Small intestine (tissue), 7 donors: ENCODE measurements around the gene CLASP2. TPM values are rescaled to one million over a fixed set of nuclear protein-coding genes. Genes with fewer than 3 reads are reported as not detected.

Experiments
- DNase-seq, 2 donors: peaks; one replicate each; pipeline versions ENCODE4 v3.0.0 to v3.0.0-alpha.2; 2013
- FAIRE-seq: peaks from 2 replicates; lab custom pipeline; 2012; peaks lifted over from hg19 to GRCh38; lab: Jason Lieb, UNC
- H3K27ac ChIP-seq, 3 donors: one replicate each; pipeline ENCODE4 v1.5.1; 2013; ENCODE audit warnings: low read length in 2 of 3, mild to moderate bottlenecking in 2 of 3, control low read depth in 1 of 3, inconsistent platforms in 1 of 3, low read depth in 1 of 3, moderate library complexity in 1 of 3
- H3K27me3 ChIP-seq, 3 donors: one replicate each; pipeline ENCODE4 v1.6.1; 2013; ENCODE audit warnings: low read length in 3 of 3, inconsistent platforms in 1 of 3; ENCODE audit not compliant: control insufficient read depth in 3 of 3, insufficient read depth in 3 of 3
- H3K36me3 ChIP-seq, 3 donors: one replicate each; pipeline ENCODE4 v1.6.1; 2013; ENCODE audit warnings: low read length in 3 of 3, inconsistent platforms in 1 of 3, low read depth in 1 of 3, mild to moderate bottlenecking in 1 of 3, moderate library complexity in 1 of 3; ENCODE audit not compliant: control insufficient read depth in 3 of 3, insufficient read depth in 2 of 3
- H3K4me1 ChIP-seq, 3 donors: one replicate each; pipeline ENCODE4 v1.6.1; 2013; ENCODE audit warnings: low read length in 2 of 3, inconsistent platforms in 1 of 3, low read depth in 1 of 3, mild to moderate bottlenecking in 1 of 3, moderate library complexity in 1 of 3; ENCODE audit not compliant: control insufficient read depth in 3 of 3, insufficient read depth in 2 of 3
- H3K4me3 ChIP-seq, 3 donors: one replicate each; pipeline ENCODE4 v1.5.1; 2013; ENCODE audit warnings: low read length in 3 of 3, control low read depth in 1 of 3, inconsistent platforms in 1 of 3, low read depth in 1 of 3, mild to moderate bottlenecking in 1 of 3, moderate library complexity in 1 of 3
- H3K9me3 ChIP-seq, 2 donors: one replicate each; pipeline ENCODE4 v1.6.1; 2013; ENCODE audit warnings: low read depth in 1 of 2, low read length in 1 of 2; ENCODE audit not compliant: control insufficient read depth in 2 of 2, insufficient read depth in 1 of 2
- WGBS, 3 donors: extraction: QIAGEN DNeasy Blood & Tissue Kit; methylation state at CpG; one replicate each; pipeline ENCODE4 v1.1.7; 2013; 5-methylcytosine and 5-hydroxymethylcytosine counted together
- polyA plus RNA-seq, 4 donors: library from polyadenylated mRNA; stranded (reverse) in 3 of 4; unstranded in 1 of 4; fragments of 200-250 nt in 3 of 4; fragments of 120-200 nt in 1 of 4; gene quantifications; one replicate each; pipeline versions ENCODE4 v1.2.1 to v1.2.3, GENCODE V29; 2013
- donor health status: healthy with polysubstance abuse.
- donor health status: control.
- donor health status: control.
- donor health status: Bipolar disorder and iron deficiency.
- donor health status: healthy.

CLASP2 gene
- polyA plus RNA-seq, 4 donors = 5.4 to 30.8 (median 10.6) TPM

DNA sequence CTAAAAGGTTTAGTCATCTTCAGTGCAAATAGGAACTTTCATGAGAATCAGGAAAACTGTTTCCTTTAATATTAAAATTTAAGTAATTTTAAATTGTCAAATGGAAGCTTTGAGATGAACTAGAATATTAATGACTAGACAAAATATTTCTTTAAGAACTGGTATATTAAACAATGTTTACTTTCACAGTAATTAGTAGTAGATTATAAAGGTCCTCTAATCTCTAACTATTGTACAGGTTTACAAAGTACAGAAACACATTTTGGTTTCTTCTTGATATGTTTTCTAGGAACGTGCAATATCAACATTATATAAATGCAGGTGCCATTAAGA is 138.9 kb downstream of the CLASP2 start:
- Histone ChIP-seq H3K4me1 (peaks cover 0 to 8% (median 0%) of the 10 kb centered on the region in 3 donors), H3K4me3 (no peak overlapping the region), H3K27ac (peak overlapping the region in 1 of 3 donors; percentile 55), H3K9me3 (no peaks in the 10 kb centered on the region), H3K36me3 (peaks cover 0 to 9% (median 0%) of the 10 kb centered on the region in 3 donors), H3K27me3 (no peaks in the 10 kb centered on the region)
- DNase-seq = no peak
- no peak for FAIRE-seq
- WGBS, 3 donors = 30 to 58% (median 40%) methylated on average over 1 of the region's 1 CpG

- FAIRE-seq (no peak), DNase-seq (peak; percentile 11 to 38)
- Histone ChIP-seq H3K4me3 (no peak overlapping the region), H3K4me1 (peaks cover 0 to 8% (median 0%) of the 10 kb centered on the region in 3 donors), H3K27me3 (no peaks in the 10 kb centered on the region), H3K9me3 (no peaks in the 10 kb centered on the region), H3K27ac (peak overlapping the region in 1 of 3 donors; percentile 55), H3K36me3 (peaks cover 0 to 8% (median 0%) of the 10 kb centered on the region in 3 donors)
- 54 to 73% (median 60%) methylated on average over 2 of the region's 2 CpGs for WGBS, 3 donors
Measured at GRCh38 chr3:33578325-33579177, 139.5 kb downstream of the CLASP2 start.

- no peak for FAIRE-seq
- DNase-seq = no peak
- Histone ChIP-seq H3K4me3 (no peak overlapping the region), H3K9me3 (no peaks in the 10 kb centered on the region), H3K27me3 (no peaks in the 10 kb centered on the region), H3K27ac (no peak overlapping the region), H3K36me3 (peaks cover 0 to 8% (median 3%) of the 10 kb centered on the region in 3 donors), H3K4me1 (peaks cover 0 to 8% (median 0%) of the 10 kb centered on the region in 3 donors)
- 82 to 94% (median 92%) methylated on average over 1 of the region's 1 CpG for WGBS, 3 donors
Measured at GRCh38 chr3:33577588-33577987, 140.5 kb downstream of the CLASP2 start.

DNA sequence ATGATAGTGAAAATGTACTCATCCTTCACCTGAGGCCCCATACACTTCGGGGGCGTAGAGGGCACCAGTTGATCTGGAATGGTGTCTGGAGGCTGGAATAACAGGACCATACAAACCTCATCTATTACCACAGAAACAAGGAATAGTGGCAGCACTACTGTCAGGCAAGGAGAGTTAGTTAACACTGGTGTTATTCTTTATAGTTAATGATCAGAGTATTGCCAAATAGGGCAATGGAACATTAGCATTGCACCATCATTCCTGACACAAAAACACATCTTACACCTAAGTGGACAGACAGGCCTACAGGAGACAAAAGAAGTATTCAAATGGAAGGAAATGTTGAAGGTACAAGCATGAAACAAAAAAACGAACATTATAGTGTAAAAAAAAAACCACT is 140.9 kb downstream of the CLASP2 start:
- WGBS, 3 donors = 76 to 87% (median 77%) methylated on average over 3 of the region's 3 CpGs
- FAIRE-seq (no peak), DNase-seq (peak; percentile 8 to 35)
- H3K27me3 ChIP-seq = no peaks in the 10 kb centered on the region
- peaks cover 0 to 8% (median 0%) of the 10 kb centered on the region in 3 donors for H3K4me1 ChIP-seq
- no peak overlapping the region for H3K27ac ChIP-seq
- peaks cover 0 to 5% (median 3%) of the 10 kb centered on the region in 3 donors for H3K36me3 ChIP-seq
- no peak overlapping the region for H3K4me3 ChIP-seq
- H3K9me3 ChIP-seq = no peaks in the 10 kb centered on the region

- H3K36me3 ChIP-seq = peaks cover 0 to 7% (median 3%) of the 10 kb centered on the region in 3 donors
- peaks cover 0 to 4% (median 0%) of the 10 kb centered on the region in 3 donors for H3K4me1 ChIP-seq
- DNase-seq (no peak), FAIRE-seq (no peak)
- H3K4me3 ChIP-seq = no peak overlapping the region
- 82 to 90% (median 83%) methylated on average over 1 of the region's 1 CpG for WGBS, 3 donors
- no peak overlapping the region for H3K27ac ChIP-seq
- H3K9me3 ChIP-seq = no peaks in the 10 kb centered on the region
- no peaks in the 10 kb centered on the region for H3K27me3 ChIP-seq
Measured at GRCh38 chr3:33575311-33575710, 142.7 kb downstream of the CLASP2 start.

- Histone ChIP-seq H3K9me3 (no peaks in the 10 kb centered on the region), H3K36me3 (peaks cover 4 to 10% (median 8%) of the 10 kb centered on the region in 3 donors), H3K4me1 (no peaks in the 10 kb centered on the region), H3K27ac (no peak overlapping the region), H3K4me3 (no peak overlapping the region), H3K27me3 (no peaks in the 10 kb centered on the region)
- DNase-seq (no peak), FAIRE-seq (no peak)
- 60 to 78% (median 77%) methylated on average over 3 of the region's 3 CpGs for WGBS, 3 donors
Measured at GRCh38 chr3:33557829-33558228, 160.2 kb downstream of the CLASP2 start.

DNA sequence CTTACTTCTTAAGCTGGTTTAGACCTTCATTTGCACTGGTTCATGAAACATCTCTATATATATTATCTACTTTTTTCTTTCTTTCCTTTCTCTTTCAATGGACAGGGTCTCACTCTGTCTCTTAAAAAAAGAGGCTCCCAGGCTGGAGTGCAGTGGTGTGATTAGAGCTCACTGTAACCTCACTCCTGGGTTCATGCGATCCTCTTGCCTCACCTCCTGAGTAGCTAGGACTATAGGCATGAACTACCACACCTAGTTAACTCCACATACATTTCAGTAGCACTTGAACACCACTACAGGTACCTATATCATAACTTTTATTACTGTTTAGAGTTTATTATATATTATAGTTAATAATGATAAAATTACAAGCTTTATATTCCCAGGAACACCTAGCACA is 160.8 kb downstream of the CLASP2 start:
- no peak overlapping the region for H3K4me3 ChIP-seq
- no peaks in the 10 kb centered on the region for H3K9me3 ChIP-seq
- H3K27me3 ChIP-seq = no peaks in the 10 kb centered on the region
- FAIRE-seq (no peak), DNase-seq (no peak)
- peaks cover 4 to 10% (median 8%) of the 10 kb centered on the region in 3 donors for H3K36me3 ChIP-seq
- 94 to 100% (median 100%) methylated on average over 1 of the region's 1 CpG for WGBS, 3 donors
- H3K27ac ChIP-seq = no peak overlapping the region
- H3K4me1 ChIP-seq = no peaks in the 10 kb centered on the region

GRCh38 chr3:33547101-33547500 is 171.0 kb downstream of the CLASP2 start:
- Histone ChIP-seq H3K36me3 (peaks cover 0 to 15% (median 2%) of the 10 kb centered on the region in 3 donors), H3K27ac (no peak overlapping the region), H3K4me1 (no peaks in the 10 kb centered on the region), H3K27me3 (no peaks in the 10 kb centered on the region), H3K4me3 (no peak overlapping the region), H3K9me3 (peaks cover 0 to 2% of the 10 kb centered on the region in 2 donors)
- 93 to 97% (median 96%) methylated on average over 1 of the region's 1 CpG for WGBS, 3 donors
- DNase-seq (no peak), FAIRE-seq (no peak)
